ENCODE measurements around the gene LIPM.
A peak's percentile ranks its signal among the peaks of the same experiment; 100 is the strongest.

LIPM gene

DNA sequence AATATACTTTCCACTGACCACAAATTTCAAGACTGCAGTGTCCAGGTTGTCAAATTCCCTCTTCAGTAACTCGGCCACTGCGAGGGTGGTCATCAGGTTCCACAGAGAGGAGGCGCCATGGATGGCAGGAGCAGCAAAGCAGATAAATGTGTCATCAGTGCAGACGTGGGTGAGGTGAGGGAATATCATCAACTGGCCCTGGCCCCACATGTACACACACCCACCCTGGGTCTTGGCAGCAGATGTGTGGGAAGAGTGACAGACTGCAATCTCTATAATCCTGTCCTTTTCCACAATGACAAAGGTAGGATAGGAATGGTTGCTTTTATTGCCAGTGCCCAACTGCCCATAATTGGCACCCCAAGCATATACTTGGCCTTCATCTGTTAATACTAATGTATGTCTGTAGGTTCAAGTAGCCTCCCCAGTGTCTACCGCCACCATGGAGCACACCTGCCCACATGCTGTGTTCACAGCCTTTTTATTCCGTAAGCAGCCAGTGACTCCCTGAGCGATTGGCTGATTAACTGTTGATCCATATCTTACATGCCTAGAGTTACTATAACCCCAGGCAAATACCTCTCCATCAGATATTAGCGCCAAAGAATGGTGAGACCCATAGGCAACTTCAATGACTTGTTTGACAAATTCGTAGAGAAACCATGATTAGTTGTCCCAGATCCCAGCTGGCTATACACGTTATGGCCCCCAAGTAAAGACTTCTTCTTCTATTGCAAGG lies 16.3 kb upstream of the LIPM start:
- POLR2A ChIA-PET, result no interaction called here
- DNase-seq (ENCODE audit: extremely low spot score), result no peak
- CTCF ChIA-PET, result no interaction called here
- TF ChIP-seq CTBP1 (IDR thresholded peaks at IDR 0.05; ENCODE audit: borderline replicate concordance), result no peak
- no peak for TF ChIP-seq SP1 (IDR thresholded peaks at IDR 0.05)
- no peak for TF ChIP-seq NFRKB (IDR thresholded peaks at IDR 0.05)
- TF ChIP-seq FOXK2 (IDR thresholded peaks at IDR 0.05), result no peak
- TF ChIP-seq TARDBP (IDR thresholded peaks at IDR 0.05), result no peak
- TF ChIP-seq ARNT (IDR thresholded peaks at IDR 0.05), result no peak
- no peak for TF ChIP-seq ZNF384 (IDR thresholded peaks at IDR 0.05)
- no peak for TF ChIP-seq SUZ12 (IDR thresholded peaks at IDR 0.05)

DNA sequence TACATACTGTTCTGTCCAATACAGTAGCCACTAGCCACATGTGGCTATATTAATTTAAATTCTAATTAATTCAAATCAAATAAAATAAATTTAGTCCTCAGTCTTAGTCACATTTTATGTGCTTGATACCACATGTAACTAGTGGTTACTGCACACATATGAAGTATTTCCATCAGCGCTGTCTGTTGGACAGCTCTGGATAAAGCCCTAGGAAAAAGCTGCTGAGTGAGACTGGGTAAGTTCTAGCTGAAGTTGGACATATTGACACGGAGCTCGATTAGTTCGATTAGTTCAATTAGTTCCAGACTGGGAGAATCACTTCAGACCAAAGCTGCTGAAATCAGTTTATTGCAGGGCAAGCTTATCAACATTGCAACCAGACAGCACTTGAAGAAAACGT lies 15.1 kb upstream of the LIPM start:
- POLR2A ChIA-PET, result interaction anchor here (0.5 to 0.6 kb wide), 2 partner anchors 10 to 96 kb away, joined by 3 read pairs; no protein-coding TSS in a partner anchor
- no peak for DNase-seq (ENCODE audit: extremely low spot score)
- TF ChIP-seq NFRKB (IDR thresholded peaks at IDR 0.05) (no peak), TARDBP (IDR thresholded peaks at IDR 0.05) (no peak), FOXM1 (IDR thresholded peaks at IDR 0.05; ENCODE audit: borderline replicate concordance) (no peak), SP1 (IDR thresholded peaks at IDR 0.05) (no peak), ARNT (IDR thresholded peaks at IDR 0.05) (no peak), SUZ12 (IDR thresholded peaks at IDR 0.05) (no peak), LEF1 (IDR thresholded peaks at IDR 0.05; ENCODE audit: borderline replicate concordance) (no peak), HDGF (IDR thresholded peaks at IDR 0.05; ENCODE audit: borderline replicate concordance) (no peak), FOXK2 (IDR thresholded peaks at IDR 0.05) (no peak), BHLHE40 (IDR thresholded peaks at IDR 0.05; ENCODE audit: borderline replicate concordance) (no peak), ELF4 (IDR thresholded peaks at IDR 0.05) (no peak), L3MBTL2 (conservative IDR thresholded peaks at IDR 0.05) (no peak), FOXA1 (IDR thresholded peaks at IDR 0.05) (no peak), ZNF384 (IDR thresholded peaks at IDR 0.05) (no peak), CTBP1 (IDR thresholded peaks at IDR 0.05; ENCODE audit: borderline replicate concordance) (no peak)
- TF ChIP-seq, protein P1, sequence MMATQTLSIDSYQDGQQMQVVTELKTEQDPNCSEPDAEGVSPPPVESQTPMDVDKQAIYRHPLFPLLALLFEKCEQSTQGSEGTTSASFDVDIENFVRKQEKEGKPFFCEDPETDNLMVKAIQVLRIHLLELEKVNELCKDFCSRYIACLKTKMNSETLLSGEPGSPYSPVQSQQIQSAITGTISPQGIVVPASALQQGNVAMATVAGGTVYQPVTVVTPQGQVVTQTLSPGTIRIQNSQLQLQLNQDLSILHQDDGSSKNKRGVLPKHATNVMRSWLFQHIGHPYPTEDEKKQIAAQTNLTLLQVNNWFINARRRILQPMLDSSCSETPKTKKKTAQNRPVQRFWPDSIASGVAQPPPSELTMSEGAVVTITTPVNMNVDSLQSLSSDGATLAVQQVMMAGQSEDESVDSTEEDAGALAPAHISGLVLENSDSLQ (IDR thresholded peaks at IDR 0.05), result no peak
- CTCF ChIA-PET, result no interaction called here

DNA sequence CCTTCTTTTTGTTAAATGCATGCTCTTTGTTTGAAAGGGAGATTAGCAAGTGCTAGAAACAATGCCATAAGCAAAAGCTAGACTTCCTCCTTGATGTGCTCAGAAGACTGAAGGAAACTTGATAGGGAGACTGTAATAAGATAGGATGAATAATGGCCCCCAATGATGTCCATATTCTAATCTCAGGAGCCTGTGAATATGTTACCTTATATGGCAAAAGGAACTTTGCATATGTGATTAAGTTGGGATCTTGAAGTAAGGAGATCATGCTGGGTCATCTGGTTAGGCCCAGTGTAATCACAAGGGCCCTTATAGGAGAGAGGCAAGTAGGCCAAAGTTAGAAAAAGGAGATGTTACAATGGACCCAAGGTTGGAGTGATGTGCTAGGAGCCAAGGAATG lies 13.6 kb upstream of the LIPM start:
- DNase-seq (ENCODE audit: extremely low spot score), result no peak
- TF ChIP-seq SUZ12 (IDR thresholded peaks at IDR 0.05) (no peak), ELF4 (IDR thresholded peaks at IDR 0.05) (no peak), TARDBP (IDR thresholded peaks at IDR 0.05) (no peak), NFRKB (IDR thresholded peaks at IDR 0.05) (no peak), FOXM1 (IDR thresholded peaks at IDR 0.05; ENCODE audit: borderline replicate concordance) (no peak), FOXA1 (IDR thresholded peaks at IDR 0.05) (no peak), HDGF (IDR thresholded peaks at IDR 0.05; ENCODE audit: borderline replicate concordance) (no peak), SP1 (IDR thresholded peaks at IDR 0.05) (no peak), LEF1 (IDR thresholded peaks at IDR 0.05; ENCODE audit: borderline replicate concordance) (no peak)
- TF ChIP-seq, protein P1 (IDR thresholded peaks at IDR 0.05), result no peak
- POLR2A ChIA-PET, result no interaction called here
- CTCF ChIA-PET, result no interaction called here

DNA sequence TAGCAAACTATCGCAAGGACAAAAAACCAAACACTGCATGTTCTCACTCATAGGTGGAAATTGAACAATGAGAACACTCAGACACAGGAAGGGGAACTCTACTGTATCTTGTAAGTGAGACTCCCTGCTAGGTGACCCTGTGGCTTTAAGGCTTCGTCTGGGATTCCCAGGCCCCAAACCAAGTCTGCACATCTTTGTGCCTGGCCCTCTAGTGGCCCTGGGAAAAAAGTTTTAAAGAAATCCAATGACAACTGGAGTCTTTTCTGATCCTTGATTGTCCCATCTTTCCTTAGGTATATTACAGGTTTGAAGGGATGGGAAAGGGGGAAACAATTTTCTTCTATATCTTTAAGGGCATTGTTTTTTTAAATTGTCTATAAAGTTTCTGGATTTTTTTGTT lies 10.6 kb upstream of the LIPM start:
- CTCF ChIA-PET, result no interaction called here
- peak; percentile 63 for DNase-seq (ENCODE audit: extremely low spot score)
- POLR2A ChIA-PET, result no interaction called here
- TF ChIP-seq L3MBTL2 (conservative IDR thresholded peaks at IDR 0.05), result 0 out of 2 replicates have a peak, but pooled peaks have one; percentile 20
- TF ChIP-seq, protein P1 (IDR thresholded peaks at IDR 0.05), result no peak

DNA sequence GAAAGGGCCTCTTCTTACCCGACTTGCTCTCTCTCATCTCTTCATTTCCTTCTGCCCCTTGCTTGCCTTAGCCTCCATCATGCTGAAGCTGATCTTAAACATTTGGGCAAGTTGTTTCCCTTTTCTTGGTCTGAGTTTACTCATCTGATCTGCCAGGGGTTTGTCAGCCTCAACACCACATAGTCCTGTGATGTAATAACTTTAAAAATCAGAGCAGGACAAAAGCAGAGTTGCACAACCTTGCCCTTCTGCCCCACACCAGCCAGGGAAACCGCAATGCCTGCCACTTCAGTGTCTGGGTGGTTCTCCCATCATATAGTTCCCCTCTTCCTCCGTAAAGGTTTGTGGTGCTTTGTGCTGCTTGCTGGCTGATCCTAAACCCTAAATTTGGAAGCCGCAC lies 9.9 kb upstream of the LIPM start:
- TF ChIP-seq FOXM1 (IDR thresholded peaks at IDR 0.05; ENCODE audit: borderline replicate concordance) (no peak), CTBP1 (IDR thresholded peaks at IDR 0.05; ENCODE audit: borderline replicate concordance) (no peak), ARNT (IDR thresholded peaks at IDR 0.05) (no peak), L3MBTL2 (conservative IDR thresholded peaks at IDR 0.05) (no peak), BHLHE40 (IDR thresholded peaks at IDR 0.05; ENCODE audit: borderline replicate concordance) (no peak), LEF1 (IDR thresholded peaks at IDR 0.05; ENCODE audit: borderline replicate concordance) (no peak), SUZ12 (IDR thresholded peaks at IDR 0.05) (no peak)
- ChIA-PET CTCF (no interaction called here), POLR2A (no interaction called here)
- DNase-seq (ENCODE audit: extremely low spot score), result no peak

DNA sequence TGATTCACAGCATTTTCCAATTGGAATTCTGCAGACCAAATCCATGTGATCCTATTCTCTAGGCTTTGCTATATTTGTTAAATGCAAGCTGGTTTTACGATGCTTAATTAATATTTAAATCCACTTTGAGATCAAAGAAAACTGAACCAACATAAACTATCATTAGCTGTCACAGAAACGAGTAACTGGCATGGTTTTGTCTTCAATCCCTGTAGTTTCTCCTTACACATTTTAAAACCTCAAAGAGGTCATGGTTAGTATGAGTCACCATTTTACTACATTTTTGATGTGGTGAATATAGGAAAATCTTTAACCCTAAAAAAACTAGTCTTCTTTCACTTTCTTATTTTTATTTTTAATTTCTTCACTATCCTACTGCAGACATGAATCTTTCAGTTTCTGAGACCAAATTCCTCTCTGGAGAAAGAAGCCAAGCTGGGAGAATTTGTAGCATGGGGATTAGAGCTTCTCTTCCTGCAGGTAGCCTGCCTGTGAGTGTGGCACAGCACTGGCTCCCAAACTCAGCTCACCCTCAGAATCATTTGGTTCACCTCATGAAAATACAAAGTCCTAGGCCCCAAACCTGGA lies 8.7 kb upstream of the LIPM start:
- TF ChIP-seq ARNT (IDR thresholded peaks at IDR 0.05), result no peak

DNA sequence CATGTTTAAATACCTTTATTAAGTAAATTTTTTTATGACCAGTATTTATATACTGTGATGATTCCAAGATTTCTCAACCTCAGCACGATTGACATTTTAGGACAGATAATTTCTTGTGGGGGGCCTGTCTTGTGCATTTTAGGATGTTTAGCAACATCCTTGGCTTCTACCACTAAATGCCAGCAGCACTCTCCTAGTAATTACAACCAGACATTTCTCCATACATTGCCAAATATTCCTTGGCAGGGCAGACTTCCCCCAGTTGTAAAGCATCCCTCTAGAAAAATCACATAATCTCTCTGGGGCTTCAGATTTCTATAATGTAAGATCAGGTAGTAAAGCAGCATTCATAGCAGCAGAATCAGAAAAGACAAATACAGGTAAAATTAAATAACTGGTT lies 7.8 kb upstream of the LIPM start:
- no peak for DNase-seq (ENCODE audit: extremely low spot score)
- CTCF ChIA-PET, result no interaction called here
- POLR2A ChIA-PET, result no interaction called here
- TF ChIP-seq FOXA1 (IDR thresholded peaks at IDR 0.05), result no peak
- no peak for TF ChIP-seq CTBP1 (IDR thresholded peaks at IDR 0.05; ENCODE audit: borderline replicate concordance)
- TF ChIP-seq TARDBP (IDR thresholded peaks at IDR 0.05), result no peak
- no peak for TF ChIP-seq NFRKB (IDR thresholded peaks at IDR 0.05)
- no peak for TF ChIP-seq ZNF384 (IDR thresholded peaks at IDR 0.05)
- TF ChIP-seq LEF1 (IDR thresholded peaks at IDR 0.05; ENCODE audit: borderline replicate concordance), result no peak
- no peak for TF ChIP-seq L3MBTL2 (conservative IDR thresholded peaks at IDR 0.05)
- TF ChIP-seq, protein P1 (IDR thresholded peaks at IDR 0.05), result no peak
- TF ChIP-seq FOXM1 (IDR thresholded peaks at IDR 0.05; ENCODE audit: borderline replicate concordance), result no peak
- no peak for TF ChIP-seq ELF4 (IDR thresholded peaks at IDR 0.05)
- no peak for TF ChIP-seq FOXK2 (IDR thresholded peaks at IDR 0.05)
- no peak for TF ChIP-seq ARNT (IDR thresholded peaks at IDR 0.05)
- TF ChIP-seq SP1 (IDR thresholded peaks at IDR 0.05), result no peak
- no peak for TF ChIP-seq BHLHE40 (IDR thresholded peaks at IDR 0.05; ENCODE audit: borderline replicate concordance)
- TF ChIP-seq HDGF (IDR thresholded peaks at IDR 0.05; ENCODE audit: borderline replicate concordance), result no peak
- TF ChIP-seq SUZ12 (IDR thresholded peaks at IDR 0.05), result no peak

More for the DNA sequence above, 8.7 kb upstream of the LIPM start:
- CTCF ChIA-PET, result interaction anchor here (0.7 kb wide), 1 partner anchor 406 kb away, joined by 5 read pairs; no protein-coding TSS in a partner anchor
- POLR2A ChIA-PET, result no interaction called here
- DNase-seq (ENCODE audit: extremely low spot score), result no peak

Measured in HEK293T (cell line).